HG02610 (cell line): ENCODE data around the gene ARMC9.
"Not testable (repeated sequence)": the region's sequence is repeated elsewhere in the genome, so short reads cannot be mapped to it uniquely, and the experiment has no call there.

Experiments
- ATAC-seq: cut with Tn5 transposase; IDR thresholded peaks from one replicate; pipeline ENCODE4 v1.9.1; 2021; ENCODE audit warnings: mild to moderate bottlenecking, moderate library complexity; ENCODE audit not compliant: unreplicated experiment

ARMC9 gene, protein sequence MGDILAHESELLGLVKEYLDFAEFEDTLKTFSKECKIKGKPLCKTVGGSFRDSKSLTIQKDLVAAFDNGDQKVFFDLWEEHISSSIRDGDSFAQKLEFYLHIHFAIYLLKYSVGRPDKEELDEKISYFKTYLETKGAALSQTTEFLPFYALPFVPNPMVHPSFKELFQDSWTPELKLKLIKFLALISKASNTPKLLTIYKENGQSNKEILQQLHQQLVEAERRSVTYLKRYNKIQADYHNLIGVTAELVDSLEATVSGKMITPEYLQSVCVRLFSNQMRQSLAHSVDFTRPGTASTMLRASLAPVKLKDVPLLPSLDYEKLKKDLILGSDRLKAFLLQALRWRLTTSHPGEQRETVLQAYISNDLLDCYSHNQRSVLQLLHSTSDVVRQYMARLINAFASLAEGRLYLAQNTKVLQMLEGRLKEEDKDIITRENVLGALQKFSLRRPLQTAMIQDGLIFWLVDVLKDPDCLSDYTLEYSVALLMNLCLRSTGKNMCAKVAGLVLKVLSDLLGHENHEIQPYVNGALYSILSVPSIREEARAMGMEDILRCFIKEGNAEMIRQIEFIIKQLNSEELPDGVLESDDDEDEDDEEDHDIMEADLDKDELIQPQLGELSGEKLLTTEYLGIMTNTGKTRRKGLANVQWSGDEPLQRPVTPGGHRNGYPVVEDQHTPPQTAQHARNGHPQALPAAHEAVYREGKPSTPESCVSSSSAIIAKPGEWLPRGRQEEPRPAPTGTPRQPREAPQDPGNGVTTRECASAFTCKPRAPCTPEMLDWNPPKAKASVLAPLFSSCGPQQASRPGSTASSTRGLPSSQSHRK

DNA sequence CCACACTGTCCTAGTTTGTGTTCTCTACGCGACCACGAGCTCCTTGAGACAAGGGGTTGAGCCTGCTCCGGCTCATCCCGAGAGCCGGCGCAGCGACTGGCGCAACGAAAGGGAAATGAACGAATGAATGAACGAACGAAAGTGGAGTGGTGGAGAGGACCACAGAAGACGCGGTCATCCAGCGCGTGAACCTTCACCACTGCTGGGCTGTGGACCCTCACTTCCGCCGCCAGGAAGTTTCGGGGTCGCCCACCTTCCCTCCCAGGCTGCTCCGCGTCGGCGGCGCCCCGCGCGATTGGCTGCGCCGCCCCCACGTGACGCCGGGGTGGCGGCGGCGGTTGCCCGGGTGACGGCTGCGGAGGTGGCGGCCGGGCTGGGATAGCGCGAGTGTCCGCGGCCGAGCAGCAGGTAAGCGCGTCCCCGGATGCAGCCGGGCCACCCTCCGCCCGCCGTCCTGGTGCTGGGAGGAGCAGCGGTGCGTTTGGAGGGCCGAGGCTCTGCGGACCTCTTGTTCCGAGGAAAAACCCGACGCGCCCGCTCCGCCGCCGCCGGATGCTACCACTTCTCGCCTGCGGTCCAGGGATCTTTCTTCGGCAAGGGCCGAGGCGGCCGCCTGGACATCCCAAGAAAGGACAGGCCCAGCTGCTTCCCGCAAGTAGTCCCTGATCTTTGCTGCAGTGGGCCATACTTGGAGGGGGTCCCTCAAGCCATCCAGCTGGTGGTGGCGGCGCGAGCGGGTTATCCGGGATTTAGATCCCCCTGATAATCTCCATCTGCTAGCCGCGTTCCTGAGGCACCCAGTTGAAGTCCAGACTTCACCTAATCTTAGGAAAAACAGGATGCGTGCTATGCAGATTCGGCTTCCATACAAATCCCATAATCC is at the start of gene ARMC9:
TSS of gene ARMC9 (plus strand) at position 341 of the 883 bp plus-strand sequence. CDS start 7,608 bp downstream, outside the sequence.
- peak; percentile 98 for ATAC-seq

DNA sequence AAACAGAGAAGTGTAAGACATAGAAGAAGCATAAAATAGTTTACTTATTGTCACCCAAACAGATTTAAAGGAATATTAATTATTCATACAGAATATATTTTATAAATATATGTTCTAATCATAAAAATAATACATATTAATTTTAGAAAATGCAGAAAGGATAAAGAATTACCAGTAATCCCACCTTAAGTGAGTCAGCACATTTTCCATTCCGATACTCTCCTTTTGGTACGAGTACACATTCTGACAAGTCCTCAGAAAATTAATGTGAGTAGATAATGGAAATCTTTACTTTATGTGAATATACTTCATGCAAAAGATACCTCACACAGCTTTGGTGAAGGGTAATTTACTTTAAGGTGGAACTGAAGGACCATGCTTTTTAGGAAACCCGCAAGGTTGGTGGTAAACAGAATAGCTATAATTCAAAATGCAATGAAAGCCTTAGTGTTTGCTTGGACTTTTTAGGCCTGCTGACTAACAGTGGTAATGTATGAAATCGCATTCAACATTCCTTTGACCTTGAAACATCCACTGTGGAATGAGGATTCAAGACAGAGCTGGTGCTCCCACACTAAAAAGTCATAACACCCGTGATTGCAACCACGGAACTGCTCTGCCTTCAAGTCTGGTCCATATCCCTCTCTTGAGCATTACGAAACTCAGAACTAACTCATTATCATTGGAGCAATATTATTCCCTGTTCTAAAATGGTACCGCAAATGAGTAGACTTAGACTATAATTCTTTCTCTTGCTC is 45.5 kb upstream of the ARMC9 start:
- ATAC-seq, result no peak

DNA sequence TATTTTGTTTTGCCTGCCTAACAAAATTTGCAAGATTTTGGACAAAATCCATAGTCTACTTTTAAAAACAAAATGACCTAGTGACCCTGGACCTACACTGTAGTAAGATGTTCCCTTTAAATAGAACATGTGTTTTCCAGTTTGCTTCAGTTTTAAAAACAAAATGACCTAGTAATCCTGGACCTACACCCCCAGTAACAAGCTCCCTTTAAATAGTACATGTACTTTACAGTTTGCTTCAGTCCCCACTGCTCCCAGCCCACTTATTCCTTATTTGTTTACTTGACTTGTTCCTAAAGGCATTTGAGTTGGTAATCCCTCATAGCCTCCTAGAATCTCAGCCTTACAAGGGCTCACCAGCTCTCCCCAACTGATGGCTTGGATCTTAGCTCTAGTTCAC is 39.1 kb upstream of the ARMC9 start:
- no peak for ATAC-seq

DNA sequence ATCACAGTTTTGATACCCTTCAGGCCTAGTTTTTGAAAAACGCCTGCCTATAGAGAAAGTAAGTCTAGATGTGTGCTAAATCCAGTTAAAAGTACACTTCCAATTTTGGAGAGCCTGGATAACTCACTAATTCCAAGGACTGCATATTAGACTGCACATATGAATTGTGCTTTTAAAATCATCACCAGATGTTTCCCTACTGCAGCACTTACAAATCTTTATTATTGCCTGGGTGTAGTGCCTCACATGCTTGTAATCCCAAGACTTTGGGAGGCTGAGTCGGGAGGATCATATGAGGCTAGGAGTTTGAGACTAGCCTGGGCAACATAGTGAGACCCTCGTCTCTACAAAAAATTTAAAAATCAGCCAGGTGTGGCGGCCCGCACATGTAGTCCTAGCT is 37.7 kb upstream of the ARMC9 start:
- no peak for ATAC-seq

DNA sequence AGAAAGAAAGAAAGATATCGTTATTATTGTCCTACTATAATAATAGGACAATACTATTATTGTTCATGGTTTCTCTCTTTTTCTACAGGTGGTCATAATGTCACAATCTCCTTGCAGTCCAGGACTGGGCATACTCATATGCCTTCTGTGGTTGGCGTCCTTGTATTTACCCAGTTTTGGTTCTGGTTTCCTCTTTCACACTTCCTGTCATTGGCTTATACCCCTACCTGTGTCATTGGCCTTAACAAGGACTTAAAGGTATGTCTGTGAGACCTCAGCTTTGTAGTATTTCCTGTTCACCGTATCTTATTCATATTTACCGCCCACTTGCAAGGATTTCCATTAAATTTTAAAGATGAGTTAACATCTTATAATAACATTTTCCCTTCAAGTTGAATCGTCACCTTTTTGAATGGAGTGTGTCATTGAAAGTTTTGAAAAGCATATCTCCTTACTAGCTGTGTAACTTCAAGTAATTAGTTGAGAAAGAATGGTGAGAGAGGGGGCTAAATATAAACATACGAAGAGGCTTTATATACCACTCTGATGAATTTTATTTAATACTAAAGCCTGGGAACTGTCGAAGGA is 37.1 kb upstream of the ARMC9 start:
- ATAC-seq, result no peak

DNA sequence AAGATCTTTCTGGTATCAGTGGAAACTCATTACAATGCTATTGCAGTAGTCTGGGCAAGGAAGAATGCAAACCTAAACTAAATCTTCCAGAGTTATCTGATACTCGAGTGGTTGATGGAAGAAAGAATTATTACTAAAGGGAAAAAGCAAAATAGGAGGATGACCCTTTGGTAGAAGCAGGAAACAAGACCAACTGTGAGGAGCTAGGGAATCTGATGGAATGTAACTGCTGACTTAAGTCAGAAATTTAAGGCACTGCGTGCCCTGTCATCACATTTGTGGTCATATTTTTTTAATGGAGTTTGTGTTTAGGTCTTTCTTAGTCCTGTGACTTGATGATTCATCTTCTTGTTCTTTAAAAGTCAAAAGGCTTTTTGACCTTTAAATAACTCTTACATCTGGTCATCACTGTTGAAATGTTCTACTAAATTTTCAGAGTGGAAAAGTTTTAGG is 36.5 kb upstream of the ARMC9 start:
- ATAC-seq, result no peak

DNA sequence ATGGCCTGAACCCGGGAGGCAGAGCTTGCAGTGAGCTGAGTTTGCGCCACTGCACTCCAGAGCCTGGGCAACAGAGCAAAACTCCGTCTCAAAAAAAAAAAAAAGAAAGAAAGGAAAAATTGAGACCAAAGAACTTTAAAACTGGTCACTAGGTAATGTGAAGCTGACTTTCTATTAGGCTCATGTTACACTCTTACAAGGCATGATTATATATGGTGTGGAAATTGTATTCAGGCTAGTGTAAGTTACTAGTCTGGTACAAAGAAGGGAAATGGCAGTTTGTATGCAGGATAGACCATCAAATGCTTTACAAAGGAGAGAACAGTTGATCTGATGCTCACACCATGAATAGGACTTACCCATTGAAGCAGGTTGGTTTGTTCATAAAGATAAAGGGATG is 35.4 kb upstream of the ARMC9 start:
- ATAC-seq, result no peak

DNA sequence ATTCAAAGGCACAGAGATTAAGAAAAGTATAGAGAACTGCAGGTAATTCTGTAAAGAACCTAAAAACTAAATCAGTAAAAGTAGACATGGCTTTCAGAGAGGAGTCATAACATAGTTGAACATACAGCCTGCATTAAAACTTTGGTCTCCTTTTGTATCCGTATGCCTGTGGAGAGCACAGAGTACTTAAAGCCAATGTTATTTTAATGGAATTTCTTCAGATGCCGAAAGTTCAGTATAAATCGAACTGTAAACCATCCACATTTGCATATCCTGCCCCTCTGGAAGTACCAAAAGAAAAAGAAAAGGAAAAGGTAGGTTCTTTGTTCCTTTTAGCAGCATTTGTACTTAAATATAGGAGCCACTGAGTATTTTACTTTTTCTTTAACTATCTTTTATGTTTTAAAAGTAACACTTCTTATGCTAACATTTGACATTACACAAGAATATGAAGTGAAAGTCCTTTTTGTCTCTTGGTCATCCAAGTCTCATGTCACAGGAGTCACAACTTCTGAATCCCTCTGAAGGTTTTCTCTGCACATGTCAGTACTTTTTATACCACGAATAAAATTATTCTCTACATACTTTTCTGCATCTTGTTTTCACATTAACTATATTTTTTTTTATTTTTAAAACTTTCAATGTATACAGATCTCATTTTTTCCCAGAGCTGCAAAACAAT is 34.9 kb upstream of the ARMC9 start:
- ATAC-seq, result no peak

DNA sequence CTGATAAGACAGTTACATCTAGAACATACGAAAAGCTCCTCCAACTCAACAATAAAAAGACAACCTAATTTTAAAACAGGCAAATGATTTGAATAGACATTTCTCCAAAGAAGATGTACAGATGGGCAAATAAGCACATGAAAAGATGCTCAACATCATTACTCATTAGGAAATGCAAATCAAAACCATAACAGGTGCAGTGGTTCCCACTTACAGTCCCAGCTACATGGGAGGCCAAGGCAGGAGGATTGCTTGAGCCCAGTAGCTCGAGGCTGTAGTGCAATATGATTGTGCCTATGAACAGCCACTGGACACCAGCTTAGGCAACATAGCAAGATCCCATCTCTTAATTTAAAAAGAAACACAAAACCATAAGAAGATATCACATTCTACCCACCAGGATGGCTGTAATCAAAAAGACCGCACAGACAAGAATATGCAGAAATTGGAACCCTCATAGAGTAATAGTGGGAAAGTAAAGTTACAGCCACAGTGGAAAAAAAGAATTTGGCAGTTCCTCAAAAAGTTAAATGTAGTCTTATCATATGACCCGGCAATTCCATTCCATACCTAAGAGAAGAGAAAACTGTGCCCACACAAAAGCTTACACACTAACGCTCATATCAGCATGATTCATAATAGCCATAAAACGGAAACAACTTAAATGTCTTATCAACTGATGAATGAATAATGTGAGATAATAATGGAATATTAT is 30.5 kb upstream of the ARMC9 start:
- no peak for ATAC-seq

DNA sequence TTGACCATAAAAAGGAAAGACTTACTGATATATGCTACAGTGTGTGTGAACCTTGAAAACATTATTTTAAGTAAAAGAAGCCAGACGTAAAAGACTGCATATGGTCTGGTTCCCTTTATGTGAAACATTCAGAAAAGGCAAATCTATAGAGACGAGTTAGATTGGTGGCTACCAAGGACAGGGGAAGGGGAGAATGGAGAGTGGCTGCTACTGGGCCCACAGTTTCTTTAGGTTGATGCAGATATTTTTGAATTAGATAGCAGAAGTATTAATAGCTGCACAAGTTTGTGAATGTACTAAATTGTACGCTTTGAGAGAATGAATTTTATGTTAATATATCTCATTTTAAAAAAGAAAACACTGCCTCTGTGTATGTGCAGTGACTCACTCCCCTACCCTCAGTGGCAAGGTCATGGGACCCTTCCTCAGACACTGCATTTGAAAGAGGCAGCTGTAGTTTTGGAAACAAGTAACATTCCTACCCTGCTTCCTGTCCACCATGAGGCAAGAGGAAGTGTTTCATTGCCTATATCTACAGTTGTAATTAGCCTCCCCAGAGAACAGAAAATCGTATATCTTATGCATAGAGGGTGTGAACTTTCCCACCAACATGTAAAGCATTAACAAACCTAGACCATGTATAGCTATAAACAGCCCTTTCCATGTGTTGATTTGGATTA is 29.8 kb upstream of the ARMC9 start:
- no peak for ATAC-seq

DNA sequence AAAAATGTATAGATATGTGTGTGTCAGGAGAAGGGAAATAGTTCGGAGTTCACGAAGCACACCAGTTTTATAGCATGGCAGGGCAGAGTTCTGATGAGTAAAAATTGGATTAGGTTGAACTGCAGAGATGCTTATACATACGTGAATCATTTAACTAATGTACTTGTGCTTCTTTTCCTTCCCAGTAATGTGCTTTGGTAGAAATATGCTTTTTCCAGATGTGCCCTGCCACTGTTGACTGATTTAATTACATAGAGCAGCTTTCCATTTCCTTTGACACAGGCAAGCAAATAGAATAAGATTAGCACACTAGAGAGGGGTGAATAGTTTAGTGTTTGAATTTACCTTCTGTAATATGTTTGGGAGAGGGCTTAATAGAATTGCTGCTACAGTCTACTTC is 28.9 kb upstream of the ARMC9 start:
- no peak for ATAC-seq

DNA sequence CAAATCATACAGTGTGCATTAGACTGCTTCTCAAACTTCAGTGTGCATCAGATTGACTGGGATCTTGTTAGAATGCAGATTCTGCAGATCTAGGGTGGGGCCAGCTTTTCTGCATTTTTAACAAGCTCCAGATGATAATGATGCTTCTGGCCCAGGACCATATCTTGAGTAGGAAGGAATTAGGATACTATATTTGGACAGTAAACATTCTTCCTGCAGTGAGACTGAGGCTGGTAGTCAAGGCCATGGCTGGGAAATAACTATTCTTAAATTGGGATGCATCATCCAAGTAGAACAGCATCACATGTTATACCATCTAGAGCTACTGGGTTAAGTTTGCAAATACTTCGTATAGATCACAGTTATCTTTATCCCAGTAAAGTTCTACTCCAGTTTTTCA is 28.4 kb upstream of the ARMC9 start:
- ATAC-seq, result no peak

DNA sequence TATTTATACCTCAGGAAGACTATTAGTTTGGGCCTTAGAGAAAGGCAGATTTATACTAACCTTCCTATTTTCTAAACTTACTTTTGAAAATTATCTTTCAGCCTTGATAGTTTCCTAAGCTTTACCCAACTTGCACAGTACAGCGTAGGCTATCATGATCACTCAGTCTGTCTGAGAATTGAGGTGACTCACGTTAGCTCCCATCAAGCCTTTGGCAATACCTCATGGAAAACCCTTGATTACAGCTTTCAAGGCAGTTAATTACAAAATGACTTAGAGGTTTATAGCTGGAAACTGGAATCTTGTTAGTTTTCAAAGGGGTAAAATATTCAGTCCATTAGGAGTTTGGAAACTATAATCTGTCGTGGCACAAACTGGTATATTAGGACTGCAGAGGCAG is 26.4 kb upstream of the ARMC9 start:
- ATAC-seq, result no peak

DNA sequence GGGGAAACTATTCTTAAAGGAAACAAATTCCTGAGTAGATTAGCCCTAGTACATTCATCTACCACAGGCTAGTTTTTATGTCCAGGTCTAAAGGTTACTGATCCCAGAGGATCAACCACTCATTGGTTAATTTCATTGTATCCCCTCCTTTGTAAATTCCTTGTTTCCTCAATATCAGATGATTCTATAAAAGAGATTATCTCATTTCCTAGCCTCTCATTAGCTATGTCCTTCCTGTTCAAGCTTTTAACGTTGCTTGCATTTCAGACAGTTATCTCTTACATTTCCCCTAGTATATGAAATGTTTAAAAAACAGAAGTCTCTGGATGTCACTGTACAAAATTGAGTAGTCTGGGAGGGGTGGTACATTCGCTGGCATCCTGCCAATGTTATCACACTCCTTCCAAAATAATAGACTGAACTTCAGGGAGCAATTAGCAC is 24.2 kb upstream of the ARMC9 start:
- no peak for ATAC-seq

DNA sequence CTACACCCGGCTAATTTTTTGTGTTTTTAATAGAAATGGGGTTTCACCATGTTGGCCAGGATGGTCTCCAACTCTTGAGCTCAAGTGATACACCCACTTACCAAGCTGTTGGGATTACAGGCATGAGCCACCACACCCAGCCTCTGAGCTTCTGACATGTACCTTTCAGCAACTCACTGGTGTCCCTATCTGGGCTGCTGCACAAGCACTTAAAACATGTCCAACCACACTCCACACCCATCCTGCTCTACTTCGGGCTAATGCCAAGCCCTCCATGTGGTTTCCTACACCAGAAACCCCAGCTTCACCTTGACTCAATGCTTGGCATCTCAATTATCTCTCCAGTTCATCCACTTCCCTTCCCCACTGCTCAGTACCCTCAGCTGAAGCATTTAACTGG is 22.4 kb upstream of the ARMC9 start:
- ATAC-seq, result no peak

DNA sequence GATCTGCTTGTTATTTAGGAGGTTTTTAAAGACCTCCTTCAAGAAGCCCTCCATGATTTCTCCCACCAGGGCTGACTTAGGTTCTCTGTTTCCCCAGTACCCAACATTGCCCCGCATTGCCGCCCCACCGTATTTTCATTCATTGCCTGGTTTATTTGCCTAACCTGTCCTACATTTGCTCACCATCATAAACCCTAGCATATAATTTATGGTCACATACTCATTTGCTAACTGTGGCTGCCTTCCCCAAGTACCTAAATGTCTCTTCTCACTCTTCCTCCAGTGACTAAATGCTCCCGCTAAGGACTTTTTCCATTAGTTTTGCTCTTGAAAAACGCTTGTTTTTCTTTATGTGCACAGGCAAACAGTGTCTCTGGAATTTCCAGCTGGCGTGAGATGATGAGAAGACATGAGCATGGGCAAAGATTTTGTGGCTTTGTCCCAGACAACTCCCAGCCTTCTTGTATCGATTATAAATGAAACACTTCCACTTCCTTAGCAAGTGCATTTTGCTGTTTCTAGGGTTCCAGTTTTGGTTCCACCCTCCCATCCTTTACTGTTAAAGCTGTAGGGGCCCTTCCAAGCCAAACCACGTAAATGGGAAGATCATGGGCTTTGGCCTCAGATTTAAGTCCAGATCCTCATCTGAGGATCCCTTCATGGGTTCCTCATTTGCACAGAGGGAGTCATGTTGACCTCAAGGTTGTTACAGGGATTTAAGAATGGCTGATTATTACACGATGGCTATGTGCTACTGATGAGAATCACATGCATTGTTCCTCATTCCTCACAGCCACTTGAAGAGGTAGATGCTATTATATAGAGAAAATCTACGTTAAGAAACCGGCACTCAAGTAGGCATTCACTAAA is 21.0 kb upstream of the ARMC9 start:
- ATAC-seq, result no peak

DNA sequence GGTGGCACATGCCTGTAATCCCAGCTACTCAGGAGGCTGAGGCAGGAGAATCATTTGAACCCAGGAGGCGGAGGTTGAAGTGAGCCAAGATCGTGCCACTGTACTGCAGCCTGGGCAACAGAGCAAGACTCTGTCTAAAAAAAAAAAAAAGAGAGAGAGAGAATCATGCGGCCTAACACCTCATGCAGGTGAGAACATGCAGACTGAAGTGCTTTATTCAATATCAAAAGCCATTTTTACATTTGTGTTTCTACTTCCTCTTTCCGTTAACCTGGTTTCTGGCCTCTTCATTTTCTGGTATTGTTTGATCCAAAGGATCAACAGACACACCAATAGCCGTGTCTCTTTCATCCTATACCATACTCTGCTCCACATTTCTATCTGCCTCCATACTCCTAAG is 19.6 kb upstream of the ARMC9 start:
- not testable (repeated sequence) for ATAC-seq
